NCI-H2081 treated with DMSO at 0.1 percent for 48 hours (cell line): Measurements from ENCODE around the gene LPP.

Experiments used
- DNase-seq: peaks from one replicate; lab custom pipeline; 2025; lab: John Stamatoyannopoulos, UW

The LPP gene

GRCh38 chr3:188832961-188833721 is 679.2 kb downstream of the LPP start:
- DNase-seq, result no peak

GRCh38 chr3:188834349-188834748 is 680.4 kb downstream of the LPP start:
- no peak for DNase-seq

- DNase-seq, result no peak
Observed at GRCh38 chr3:188839187-188839695, 685.3 kb downstream of the LPP start.

- no peak for DNase-seq
Observed at GRCh38 chr3:188840290-188840689, 686.3 kb downstream of the LPP start.

- no peak for DNase-seq
Observed at GRCh38 chr3:188841906-188842305, 687.9 kb downstream of the LPP start.

GRCh38 chr3:188842639-188843038 is 688.7 kb downstream of the LPP start:
- no peak for DNase-seq

GRCh38 chr3:188844096-188844495 is 690.1 kb downstream of the LPP start:
- no peak for DNase-seq

- no peak for DNase-seq
Observed at GRCh38 chr3:188845514-188845913, 691.6 kb downstream of the LPP start.

GRCh38 chr3:188848947-188849346 is 695.0 kb downstream of the LPP start:
- no peak for DNase-seq

- DNase-seq, result no peak
Observed at GRCh38 chr3:188853856-188854771, 700.2 kb downstream of the LPP start.

- DNase-seq, result no peak
Observed at GRCh38 chr3:188854772-188855149, 700.8 kb downstream of the LPP start.

- no peak for DNase-seq
Observed at GRCh38 chr3:188855675-188856074, 701.7 kb downstream of the LPP start.

GRCh38 chr3:188860147-188860546 is 706.2 kb downstream of the LPP start:
- DNase-seq, result no peak

- no peak for DNase-seq
Observed at GRCh38 chr3:188861842-188862744, 708.1 kb downstream of the LPP start.

GRCh38 chr3:188863999-188864406 is 710.0 kb downstream of the LPP start:
- no peak for DNase-seq

- DNase-seq, result no peak
Observed at GRCh38 chr3:188867691-188868265, 713.8 kb downstream of the LPP start.

GRCh38 chr3:188868803-188869202 is 714.8 kb downstream of the LPP start:
- DNase-seq, result no peak

GRCh38 chr3:188869628-188870027 is 715.7 kb downstream of the LPP start:
- no peak for DNase-seq

GRCh38 chr3:188870431-188870830 is 716.5 kb downstream of the LPP start:
- DNase-seq, result no peak

GRCh38 chr3:188874576-188874975 is 720.6 kb downstream of the LPP start:
- DNase-seq, result no peak

- no peak for DNase-seq
Observed at GRCh38 chr3:188875413-188875812, 721.5 kb downstream of the LPP start.

- no peak for DNase-seq
Observed at GRCh38 chr3:188876370-188876769, 722.4 kb downstream of the LPP start.
